KMS-11 (cell line): ENCODE results near the gene LRRC27.

Experiments
- H2AFZ ChIP-seq: fragments of 200-600 bp; sonication (generic); 2 replicates; pipeline ENCODE4 v1.6.1; 2016; ENCODE audit warnings: antibody characterized with exemption, mixed run types, low read depth
- H3K27ac ChIP-seq: fragments of 200-600 bp; sonication (generic); 2 replicates; pipeline ENCODE4 v1.6.1; 2016; ENCODE audit warnings: mild to moderate bottlenecking, mixed run types
- H3K27me3 ChIP-seq: fragments of 200-600 bp; sonication (generic); 2 replicates; pipeline ENCODE4 v1.6.1; 2017; ENCODE audit warnings: mild to moderate bottlenecking, low read depth, mixed run types, moderate library complexity; ENCODE audit not compliant: insufficient read depth
- H3K36me3 ChIP-seq: fragments of 200-600 bp; sonication (generic); 2 replicates; pipeline ENCODE4 v1.6.1; 2017; ENCODE audit warnings: mild to moderate bottlenecking, mixed run types; ENCODE audit not compliant: insufficient read depth
- H3K4me1 ChIP-seq: fragments of 200-600 bp; sonication (generic); 2 replicates; pipeline ENCODE4 v1.6.1; 2016; ENCODE audit warnings: mild to moderate bottlenecking, low read depth, mixed run types; ENCODE audit not compliant: poor library complexity, severe bottlenecking
- H3K4me2 ChIP-seq: fragments of 200-600 bp; sonication (generic); 2 replicates; pipeline ENCODE4 v1.7.0; 2016; ENCODE audit warnings: mild to moderate bottlenecking, mixed run types
- H3K4me3 ChIP-seq: fragments of 200-600 bp; sonication (generic); IDR thresholded peaks from 2 replicates; pipeline ENCODE4 v1.6.1; 2017; ENCODE audit warnings: low read depth, low read length, mixed read lengths; ENCODE audit not compliant: insufficient read depth
- H3K79me2 ChIP-seq: fragments of 200-600 bp; sonication (generic); 2 replicates; pipeline ENCODE4 v1.6.1; 2016; ENCODE audit warnings: low read depth, mixed run types; ENCODE audit not compliant: insufficient read depth
- H3K9ac ChIP-seq: fragments of 200-600 bp; sonication (generic); 2 replicates; pipeline ENCODE4 v1.6.1; 2016; ENCODE audit warnings: mild to moderate bottlenecking, mixed run types
- H4K20me1 ChIP-seq: fragments of 200-600 bp; sonication (generic); 2 replicates; pipeline ENCODE4 v1.6.1; 2016; ENCODE audit warnings: mild to moderate bottlenecking, mixed run types; ENCODE audit not compliant: insufficient read depth
- TF ChIP-seq, protein P1 (sequence below): fragments of 200-600 bp; sonication (generic); conservative IDR thresholded peaks from 2 replicates; pipeline ENCODE4 v1.6.1; 2017; ENCODE audit warnings: low read depth, mild to moderate bottlenecking, antibody characterized with exemption, low read length, moderate library complexity, mixed read lengths

Gene LRRC27

DNA sequence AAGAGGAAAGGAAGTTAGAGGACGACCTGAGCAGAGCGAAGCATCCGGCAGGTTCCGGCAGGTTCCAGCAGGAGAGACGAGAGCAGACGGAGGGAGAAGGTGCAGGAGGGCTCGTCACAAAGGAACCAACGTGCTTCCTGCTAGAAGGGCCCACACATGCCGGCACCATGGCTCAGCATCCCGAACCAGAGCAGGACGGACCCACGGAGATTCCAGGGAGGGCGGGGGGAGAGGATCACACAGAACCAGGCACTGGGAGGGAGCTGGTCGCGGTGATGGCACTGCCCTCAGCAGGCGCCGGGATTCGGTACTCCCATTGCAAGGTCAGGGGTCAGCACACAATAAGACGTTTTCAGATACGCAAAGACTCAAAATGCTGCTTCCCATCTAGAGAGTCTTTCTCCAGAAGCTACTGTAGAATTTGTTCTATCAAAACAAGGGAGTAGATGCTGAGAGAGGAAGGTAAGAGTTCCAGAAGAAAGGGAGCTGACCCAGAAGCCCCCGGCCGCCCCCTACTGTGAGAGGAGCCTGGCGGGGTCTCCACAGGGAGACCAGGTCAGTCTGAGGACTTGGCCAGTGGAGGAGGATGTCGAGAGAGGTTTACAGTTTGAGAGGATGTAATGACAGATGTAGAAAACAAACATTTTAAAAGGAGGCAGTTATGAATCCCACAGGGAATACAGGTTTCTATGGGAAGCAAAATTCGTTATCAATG lies 41.4 kb downstream of the LRRC27 start:
- Histone ChIP-seq H3K4me3 (no peak overlapping the region), H3K27me3 (peaks cover 90% of the 10 kb centered on the region), H3K36me3 (no peaks in the 10 kb centered on the region), H2AFZ (no peak overlapping the region), H3K4me1 (no peaks in the 10 kb centered on the region), H3K9ac (no peak overlapping the region), H3K4me2 (no peak overlapping the region), H4K20me1 (no peaks in the 10 kb centered on the region), H3K79me2 (no peaks in the 10 kb centered on the region), H3K27ac (no peak overlapping the region)
- TF ChIP-seq, protein P1, sequence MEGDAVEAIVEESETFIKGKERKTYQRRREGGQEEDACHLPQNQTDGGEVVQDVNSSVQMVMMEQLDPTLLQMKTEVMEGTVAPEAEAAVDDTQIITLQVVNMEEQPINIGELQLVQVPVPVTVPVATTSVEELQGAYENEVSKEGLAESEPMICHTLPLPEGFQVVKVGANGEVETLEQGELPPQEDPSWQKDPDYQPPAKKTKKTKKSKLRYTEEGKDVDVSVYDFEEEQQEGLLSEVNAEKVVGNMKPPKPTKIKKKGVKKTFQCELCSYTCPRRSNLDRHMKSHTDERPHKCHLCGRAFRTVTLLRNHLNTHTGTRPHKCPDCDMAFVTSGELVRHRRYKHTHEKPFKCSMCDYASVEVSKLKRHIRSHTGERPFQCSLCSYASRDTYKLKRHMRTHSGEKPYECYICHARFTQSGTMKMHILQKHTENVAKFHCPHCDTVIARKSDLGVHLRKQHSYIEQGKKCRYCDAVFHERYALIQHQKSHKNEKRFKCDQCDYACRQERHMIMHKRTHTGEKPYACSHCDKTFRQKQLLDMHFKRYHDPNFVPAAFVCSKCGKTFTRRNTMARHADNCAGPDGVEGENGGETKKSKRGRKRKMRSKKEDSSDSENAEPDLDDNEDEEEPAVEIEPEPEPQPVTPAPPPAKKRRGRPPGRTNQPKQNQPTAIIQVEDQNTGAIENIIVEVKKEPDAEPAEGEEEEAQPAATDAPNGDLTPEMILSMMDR = no peak

DNA sequence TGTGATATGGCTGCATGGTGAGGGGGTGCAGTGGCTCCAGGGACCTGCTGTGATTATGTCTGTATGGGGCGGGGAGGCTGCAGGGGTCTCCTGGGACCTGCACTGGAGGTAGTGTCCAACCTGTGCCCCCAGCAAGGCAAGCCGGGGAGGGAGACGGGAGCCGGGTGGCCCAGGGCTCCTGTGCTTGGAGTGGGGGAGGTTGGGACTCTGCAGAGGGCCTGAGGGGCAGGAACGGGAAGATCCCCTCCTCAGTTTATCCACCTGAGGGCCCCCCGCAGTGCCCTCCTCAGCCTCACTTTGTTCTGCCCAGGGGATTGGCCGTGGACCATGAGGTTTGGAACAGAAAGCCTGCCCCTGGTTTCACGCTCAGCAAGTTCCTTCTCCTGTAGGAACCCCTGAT lies 42.2 kb downstream of the LRRC27 start:
- Histone ChIP-seq H4K20me1 (no peaks in the 10 kb centered on the region), H3K4me2 (no peak overlapping the region), H3K9ac (no peak overlapping the region), H3K4me3 (no peak overlapping the region), H3K4me1 (no peaks in the 10 kb centered on the region), H3K27ac (no peak overlapping the region), H2AFZ (no peak overlapping the region), H3K36me3 (no peaks in the 10 kb centered on the region), H3K27me3 (peaks cover 88% of the 10 kb centered on the region), H3K79me2 (no peaks in the 10 kb centered on the region)
- TF ChIP-seq, protein P1 = no peak

DNA sequence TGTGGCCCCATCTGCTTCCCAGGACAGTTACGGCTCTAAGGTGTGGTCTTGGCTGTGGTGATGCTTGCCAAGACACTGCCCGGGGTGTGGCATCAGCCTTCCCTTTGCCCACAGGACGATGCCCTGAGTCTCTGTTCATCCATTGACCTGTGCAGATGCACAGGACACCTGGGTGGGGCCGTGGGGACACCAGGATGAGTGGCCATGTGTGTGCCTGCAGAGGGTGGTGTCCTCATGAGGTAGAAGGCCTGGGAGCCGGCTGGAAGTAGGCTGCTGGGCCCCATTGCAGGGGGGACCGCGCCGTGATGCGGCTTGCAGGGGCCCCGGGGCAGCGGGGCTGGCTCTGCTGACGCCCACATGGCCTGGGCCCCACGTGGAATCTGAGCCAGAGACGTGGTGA lies 42.6 kb downstream of the LRRC27 start:
- Histone ChIP-seq H3K4me1 (no peaks in the 10 kb centered on the region), H3K9ac (no peak overlapping the region), H3K36me3 (no peaks in the 10 kb centered on the region), H3K27ac (no peak overlapping the region), H3K4me3 (no peak overlapping the region), H2AFZ (no peak overlapping the region), H3K27me3 (peaks cover 88% of the 10 kb centered on the region), H3K79me2 (no peaks in the 10 kb centered on the region), H3K4me2 (no peak overlapping the region), H4K20me1 (no peaks in the 10 kb centered on the region)
- TF ChIP-seq, protein P1 = no peak

DNA sequence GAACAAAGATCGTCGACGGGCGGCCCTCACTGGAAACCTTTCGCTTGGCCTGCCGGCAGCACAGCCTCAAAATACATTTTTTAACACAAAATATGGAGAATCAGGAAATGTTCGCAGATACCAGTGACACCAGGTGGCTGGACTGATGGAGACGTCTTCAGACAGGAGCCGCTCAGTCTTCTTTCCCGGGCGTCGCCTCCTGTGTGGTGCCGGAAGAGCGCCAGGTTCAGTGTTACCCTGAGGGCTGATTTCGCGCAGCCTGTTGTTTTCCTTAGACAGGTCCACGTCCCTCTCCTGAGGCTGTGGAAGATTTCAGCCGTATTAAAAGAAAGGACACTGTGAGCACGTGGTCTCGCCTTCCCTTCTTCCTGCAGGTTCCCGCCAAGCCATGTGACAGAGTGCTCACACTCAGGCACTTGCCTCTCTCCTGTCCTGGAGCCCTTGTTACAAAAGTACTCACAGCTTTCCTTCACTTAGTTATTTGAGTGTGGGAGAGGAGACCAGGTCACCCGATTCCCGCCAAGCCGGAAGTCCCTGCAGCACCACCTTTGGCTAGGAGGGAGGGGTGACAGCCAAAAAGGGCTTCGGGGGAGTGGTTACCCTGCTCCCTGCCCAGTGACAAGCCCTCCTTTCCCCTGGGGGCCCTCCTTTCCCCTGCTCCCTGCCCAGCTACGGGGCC lies 43.3 kb downstream of the LRRC27 start:
- H3K27me3 ChIP-seq = peaks cover 88% of the 10 kb centered on the region
- H3K9ac ChIP-seq = no peak overlapping the region
- H4K20me1 ChIP-seq = no peaks in the 10 kb centered on the region
- H3K4me3 ChIP-seq = no peak overlapping the region
- no peaks in the 10 kb centered on the region for H3K79me2 ChIP-seq
- no peaks in the 10 kb centered on the region for H3K4me1 ChIP-seq
- no peak overlapping the region for H3K27ac ChIP-seq
- TF ChIP-seq, protein P1 = no peak
- H3K4me2 ChIP-seq = no peak overlapping the region
- H2AFZ ChIP-seq = no peak overlapping the region
- H3K36me3 ChIP-seq = no peaks in the 10 kb centered on the region
